ENCODE measurements around the gene NDUFC1.
"Not testable (repeated sequence)": the region's sequence is repeated elsewhere in the genome, so short reads cannot be mapped to it uniquely, and the experiment has no call there.

The NDUFC1 gene

GRCh38 chr4:139297001-139297410, 5.3 kb downstream of the NDUFC1 start:
- peak; percentile 44 for DNase-seq

GRCh38 chr4:139295942-139296299, 6.4 kb downstream of the NDUFC1 start:
- no peak for DNase-seq

GRCh38 chr4:139295206-139295941, 6.9 kb downstream of the NDUFC1 start:
- peak; percentile 99 for DNase-seq

GRCh38 chr4:139286186-139286698, 16.0 kb downstream of the NDUFC1 start:
- no peak for DNase-seq

- no peak for DNase-seq
These were observed 19.6 kb downstream of the NDUFC1 start for GRCh38 chr4:139282721-139283075.

- no peak for DNase-seq
These were observed 20.1 kb downstream of the NDUFC1 start for GRCh38 chr4:139282065-139282720.

- peak; percentile 26 for DNase-seq
These were observed 22.3 kb downstream of the NDUFC1 start, which contains the start of gene MGARP for GRCh38 chr4:139279760-139280620. Gene MGARP (minus strand): TSS chr4:139280225. CDS start chr4:139280158, 67 bp downstream.

- DNase-seq, result no peak
These were observed 23.1 kb downstream of the NDUFC1 start for GRCh38 chr4:139278912-139279759.

GRCh38 chr4:139278485-139278884, 23.8 kb downstream of the NDUFC1 start:
- no peak for DNase-seq

GRCh38 chr4:139275281-139275735, 27.0 kb downstream of the NDUFC1 start:
- no peak for DNase-seq

GRCh38 chr4:139274790-139275189, 27.5 kb downstream of the NDUFC1 start:
- DNase-seq, result no peak

- no peak for DNase-seq
These were observed 28.4 kb downstream of the NDUFC1 start for GRCh38 chr4:139273835-139274234.

GRCh38 chr4:139267301-139267700, 35.0 kb downstream of the NDUFC1 start:
- no peak for DNase-seq

GRCh38 chr4:139266583-139267257, 35.6 kb downstream of the NDUFC1 start:
- peak; percentile 95 for DNase-seq

- no peak for DNase-seq
These were observed 36.1 kb downstream of the NDUFC1 start for GRCh38 chr4:139266208-139266582.

- DNase-seq, result no peak
These were observed 36.6 kb downstream of the NDUFC1 start for GRCh38 chr4:139265654-139266053.

GRCh38 chr4:139256349-139256748, 45.9 kb downstream of the NDUFC1 start:
- DNase-seq, result no peak

- not testable (repeated sequence) for DNase-seq
These were observed 46.7 kb downstream of the NDUFC1 start for GRCh38 chr4:139255581-139255980.

- no peak for DNase-seq
These were observed 48.6 kb downstream of the NDUFC1 start for GRCh38 chr4:139253713-139254112.

- DNase-seq, result no peak
These were observed 49.2 kb downstream of the NDUFC1 start for GRCh38 chr4:139253046-139253445.

GRCh38 chr4:139247700-139248238, 54.5 kb downstream of the NDUFC1 start:
- DNase-seq, result no peak
